HG03159 (cell line): ENCODE data around the gene IL36RN.
"Not testable (repeated sequence)": the region's sequence is repeated elsewhere in the genome, so short reads cannot be mapped to it uniquely, and the experiment has no call there.

Source experiments
- ATAC-seq: cut with Tn5 transposase; IDR thresholded peaks from one replicate; pipeline ENCODE4 v1.9.1; 2021; ENCODE audit warnings: mild to moderate bottlenecking, moderate library complexity; ENCODE audit not compliant: unreplicated experiment

Gene IL36RN

GRCh38 chr2:113072584-113072983 is 13.6 kb downstream of the IL36RN start:
- no peak for ATAC-seq

- no peak for ATAC-seq
These were observed 14.4 kb downstream of the IL36RN start for GRCh38 chr2:113073325-113073834.

GRCh38 chr2:113075030-113075429 is 16.0 kb downstream of the IL36RN start:
- no peak for ATAC-seq

- no peak for ATAC-seq
These were observed 16.6 kb downstream of the IL36RN start for GRCh38 chr2:113075600-113075999.

- no peak for ATAC-seq
These were observed 18.1 kb downstream of the IL36RN start for GRCh38 chr2:113076954-113077669.

- no peak for ATAC-seq
These were observed 18.9 kb downstream of the IL36RN start for GRCh38 chr2:113077921-113078320.

- ATAC-seq, result no peak
These were observed 19.4 kb downstream of the IL36RN start for GRCh38 chr2:113078350-113078839.

- ATAC-seq, result no peak
These were observed 20.1 kb downstream of the IL36RN start for GRCh38 chr2:113079131-113079530.

GRCh38 chr2:113080134-113080533 is 21.1 kb downstream of the IL36RN start:
- no peak for ATAC-seq

GRCh38 chr2:113081488-113082210 is 22.7 kb downstream of the IL36RN start:
- ATAC-seq, result no peak

- ATAC-seq, result no peak
These were observed 24.3 kb downstream of the IL36RN start for GRCh38 chr2:113083296-113083695.

- ATAC-seq, result no peak
These were observed 25.4 kb downstream of the IL36RN start for GRCh38 chr2:113084249-113085000.

GRCh38 chr2:113085542-113085941 is 26.5 kb downstream of the IL36RN start:
- ATAC-seq, result no peak

- no peak for ATAC-seq
These were observed 29.4 kb downstream of the IL36RN start for GRCh38 chr2:113088213-113088992.

GRCh38 chr2:113089916-113090315 is 30.9 kb downstream of the IL36RN start:
- no peak for ATAC-seq

GRCh38 chr2:113091231-113091896 is 32.4 kb downstream of the IL36RN start:
- no peak for ATAC-seq

- no peak for ATAC-seq
These were observed 34.0 kb downstream of the IL36RN start for GRCh38 chr2:113092864-113093612.

- no peak for ATAC-seq
These were observed 34.6 kb downstream of the IL36RN start for GRCh38 chr2:113093613-113093977.

- ATAC-seq, result not testable (repeated sequence)
These were observed 37.3 kb downstream of the IL36RN start for GRCh38 chr2:113096306-113096705.
